B cell (primary cell): ENCODE measurements around the gene MAPKAPK5. TPM values are rescaled to one million over a fixed set of nuclear protein-coding genes. Genes with fewer than 3 reads are reported as not detected.

Experiments
- ATAC-seq: fragments of 200-7000 bp; cut with Tn5 transposase; one replicate; pipeline ENCODE4 v1.10.0; 2021; ENCODE audit warnings: low read depth, mild to moderate bottlenecking, moderate number of reproducible peaks, moderate library complexity
- CTCF ChIA-PET: fragments of 350-600 bp; sonication (Branson Sonifier 250); formaldehyde crosslinking; loops from one replicate; lab custom pipeline; 2021; ENCODE audit warnings: antibody characterized with exemption, inconsistent platforms; lab: Charles Lee
- POLR2A ChIA-PET: fragments of 350-600 bp; sonication (Branson Sonifier 250); formaldehyde crosslinking; loops from one replicate; lab custom pipeline; 2021; ENCODE audit warnings: antibody characterized with exemption; lab: Charles Lee
- DNase-seq: peaks from one replicate; pipeline ENCODE4 v3.0.0; 2013
- H2AFZ ChIP-seq: 2 replicates; pipeline ENCODE4 v1.6.1; 2012; ENCODE audit warnings: mild to moderate bottlenecking, low read depth, low read length; ENCODE audit not compliant: insufficient read depth, poor library complexity, severe bottlenecking
- H3K27ac ChIP-seq, 2 donors: 1 replicate in 1 of 2; 2 replicates in 1 of 2; pipeline ENCODE4 v1.5.1; 2012 to 2013; ENCODE audit warnings: low read length in 2 of 2, mild to moderate bottlenecking in 2 of 2, moderate library complexity in 1 of 2
- H3K27me3 ChIP-seq, 4 experiments: fragments of 200-600 bp in 1 of 4; sonication (generic) in 1 of 4; replicated peaks in 1 of 4; 1 replicate in 2 of 4; 2 replicates in 2 of 4; pipeline versions ENCODE4 v1.6.1 to v1.7.0; 2013 to 2016; ENCODE audit warnings: low read length in 3 of 4, mild to moderate bottlenecking in 2 of 4, mixed read lengths in 1 of 4, moderate library complexity in 1 of 4; ENCODE audit not compliant: insufficient read depth in 4 of 4, control insufficient read depth in 3 of 4; ENCODE audit errors: control extremely low read depth in 1 of 4
- H3K36me3 ChIP-seq, 2 experiments: replicated peaks in 1 of 2; 1 replicate in 1 of 2; 2 replicates in 1 of 2; pipeline versions ENCODE4 v1.6.1 to v1.7.1; 2013; ENCODE audit warnings: low read length in 1 of 2; ENCODE audit not compliant: insufficient read depth in 2 of 2, control insufficient read depth in 1 of 2; ENCODE audit errors: control extremely low read depth in 1 of 2, extremely low read depth in 1 of 2
- H3K4me1 ChIP-seq, 2 donors: fragments of 200-600 bp in 1 of 2; sonication (generic) in 1 of 2; 1 replicate in 1 of 2; 2 replicates in 1 of 2; pipeline versions ENCODE4 v1.5.1 to v1.6.1; 2013 to 2017; ENCODE audit warnings: low read length in 2 of 2; ENCODE audit not compliant: control insufficient read depth in 2 of 2, insufficient read depth in 2 of 2
- H3K4me2 ChIP-seq: replicated peaks from 2 replicates; pipeline ENCODE3; 2012; ENCODE audit warnings: mild to moderate bottlenecking, low read depth, low read length; ENCODE audit not compliant: poor library complexity, severe bottlenecking
- H3K4me3 ChIP-seq, 5 experiments: fragments of 200-600 bp in 1 of 5; sonication (generic) in 1 of 5; 1 replicate in 3 of 5; 2 replicates in 2 of 5; pipeline versions ENCODE4 v1.5.1 to v1.7.0; 2011 to 2016; ENCODE audit warnings: low read length in 4 of 5, mild to moderate bottlenecking in 4 of 5, low read depth in 2 of 5, control low read depth in 1 of 5, moderate library complexity in 1 of 5; ENCODE audit not compliant: insufficient read depth in 1 of 5; ENCODE audit errors: control extremely low read depth in 1 of 5, extremely low read depth in 1 of 5
- H3K79me2 ChIP-seq: fragments of 200-600 bp; sonication (generic); one replicate; pipeline ENCODE4 v1.6.0; 2016; ENCODE audit warnings: low read length; ENCODE audit not compliant: control insufficient read depth, insufficient read depth
- H3K9ac ChIP-seq: fragments of 200-600 bp; sonication (generic); 2 replicates; pipeline ENCODE4 v1.6.1; 2017; ENCODE audit warnings: mild to moderate bottlenecking, low read length, moderate library complexity
- H3K9me3 ChIP-seq, 3 donors: one replicate each; pipeline versions ENCODE4 v1.6.1 to v1.7.1; 2013; ENCODE audit warnings: low read length in 2 of 3; ENCODE audit not compliant: control insufficient read depth in 2 of 3, insufficient read depth in 1 of 3; ENCODE audit errors: control extremely low read depth in 1 of 3
- H4K20me1 ChIP-seq: 2 replicates; pipeline ENCODE4 v1.6.0; 2012; ENCODE audit warnings: mild to moderate bottlenecking, low read length; ENCODE audit not compliant: insufficient read depth, control insufficient read depth, poor library complexity, severe bottlenecking
- H3K27ac Mint-ChIP-seq: one replicate; pipeline ENCODE4 v1.8.0; 2021; ENCODE audit warnings: mixed read lengths
- H3K27me3 Mint-ChIP-seq: one replicate; pipeline ENCODE4 v1.8.0; 2021; ENCODE audit warnings: mixed read lengths
- H3K4me1 Mint-ChIP-seq: one replicate; pipeline ENCODE4 v1.8.0; 2021; ENCODE audit warnings: mixed read lengths
- H3K4me3 Mint-ChIP-seq: one replicate; pipeline ENCODE4 v1.8.0; 2021; ENCODE audit warnings: mixed read lengths
- H3K9me3 Mint-ChIP-seq: one replicate; pipeline ENCODE4 v1.8.0; 2022; ENCODE audit warnings: mixed read lengths; ENCODE audit not compliant: insufficient read depth
- CTCF ChIP-seq: fragments of 200-600 bp; IDR thresholded peaks from one replicate; pipeline ENCODE4 v1.8.0; 2022; ENCODE audit warnings: antibody characterized with exemption, mild to moderate bottlenecking
- EZH2 ChIP-seq: IDR thresholded peaks from 2 replicates; pipeline ENCODE4 v1.6.1; 2012; ENCODE audit warnings: borderline replicate concordance, low read depth, mild to moderate bottlenecking, moderate library complexity, low read length; ENCODE audit not compliant: insufficient read depth, poor library complexity, severe bottlenecking
- WGBS: methylation state at CpG from one replicate; pipeline ENCODE4 v1.1.5; 2013; ENCODE audit warnings: missing lambda C conversion rate; ENCODE audit not compliant: insufficient coverage; 5-methylcytosine and 5-hydroxymethylcytosine counted together
- intact Hi-C: fragments of 100-400 bp; cut with micrococcal nuclease; formaldehyde crosslinking; loops from one replicate; pipeline ENCODE4 v1.10.0; 2022
- polyA plus RNA-seq: library from polyadenylated mRNA; depleted of rRNA; stranded (reverse); fragments of >200 nt; gene quantifications from 2 replicates; pipeline ENCODE4 v1.2.3, GENCODE V29; 2012
- total RNA-seq, 2 donors: library from RNA; stranded (reverse); fragments of 120-200 nt in 1 of 2; gene quantifications; 1 replicate in 1 of 2; 2 replicates in 1 of 2; pipeline versions ENCODE4 v1.2.3 to v1.2.4, GENCODE V29; 2013 to 2022

MAPKAPK5 gene
- total and polyA plus RNA-seq, 2 donors (not counting 1 experiment from before 2014, with no cell fraction given): 60.2 to 64.4 TPM

GRCh38 chr12:111904446-111904975 is 62.5 kb downstream of the MAPKAPK5 start:
- Histone ChIP-seq H3K27me3 (no peaks in the 10 kb centered on the region), H2AFZ (no peak overlapping the region), H3K4me3 (no peak overlapping the region), H3K36me3 (peaks cover 0 to 3% of the 10 kb centered on the region in 2 experiments), H4K20me1 (no peaks in the 10 kb centered on the region), H3K9me3 (peaks cover 2 to 5% (median 4%) of the 10 kb centered on the region in 3 donors), H3K79me2 (no peaks in the 10 kb centered on the region), H3K27ac (no peak overlapping the region), H3K4me2 (no peak overlapping the region), H3K4me1 (no peaks in the 10 kb centered on the region), H3K9ac (no peak overlapping the region)
- intact Hi-C loops: no loop called here
- no peak for ATAC-seq
- ChIA-PET POLR2A (no interaction called here), CTCF (interaction anchor here (0.7 kb wide), 1 partner anchor 384 kb away, joined by 3 read pairs; no protein-coding TSS in a partner anchor)
- TF ChIP-seq EZH2: no peak
- TF ChIP-seq CTCF: no peak
- no peaks in the 10 kb centered on the region for H3K27me3 Mint-ChIP-seq
- H3K4me3 Mint-ChIP-seq: no peak overlapping the region
- DNase-seq: no peak
- H3K4me1 Mint-ChIP-seq: no peaks in the 10 kb centered on the region
- H3K9me3 Mint-ChIP-seq: peaks cover 11% of the 10 kb centered on the region
- no peak overlapping the region for H3K27ac Mint-ChIP-seq

- Histone ChIP-seq H3K4me1 (no peaks in the 10 kb centered on the region), H3K9me3 (peaks cover 2 to 5% (median 4%) of the 10 kb centered on the region in 3 donors), H3K4me3 (no peak overlapping the region), H3K4me2 (no peak overlapping the region), H3K27me3 (no peaks in the 10 kb centered on the region), H3K36me3 (peaks cover 0 to 3% of the 10 kb centered on the region in 2 experiments), H3K27ac (no peak overlapping the region), H3K79me2 (no peaks in the 10 kb centered on the region), H4K20me1 (no peaks in the 10 kb centered on the region), H3K9ac (no peak overlapping the region), H2AFZ (no peak overlapping the region)
- DNase-seq (no peak), ATAC-seq (no peak)
- no peak overlapping the region for H3K4me3 Mint-ChIP-seq
- CTCF ChIA-PET: no interaction called here
- no peak overlapping the region for H3K27ac Mint-ChIP-seq
- TF ChIP-seq CTCF (no peak), EZH2 (no peak)
- peaks cover 12% of the 10 kb centered on the region for H3K9me3 Mint-ChIP-seq
- H3K4me1 Mint-ChIP-seq: no peaks in the 10 kb centered on the region
- intact Hi-C loops: no loop called here
- POLR2A ChIA-PET: no interaction called here
- WGBS: 100% methylated on average over 3 of the region's 3 CpGs
- no peaks in the 10 kb centered on the region for H3K27me3 Mint-ChIP-seq
These were observed 63.5 kb downstream of the MAPKAPK5 start for GRCh38 chr12:111905502-111905901.
